HG03060 (cell line): Measurements from ENCODE around the gene DUS4L.

ENCODE experiments used
- ATAC-seq: cut with Tn5 transposase; IDR thresholded peaks from one replicate; pipeline ENCODE4 v1.9.1; 2021; ENCODE audit warnings: low read depth, moderate number of reproducible peaks; ENCODE audit not compliant: unreplicated experiment

DUS4L gene

GRCh38 chr7:107613439-107613838 is 49.7 kb downstream of the DUS4L start:
- no peak for ATAC-seq

GRCh38 chr7:107613948-107614347 is 50.2 kb downstream of the DUS4L start:
- ATAC-seq, result no peak

- ATAC-seq, result no peak
These were observed 50.7 kb downstream of the DUS4L start for GRCh38 chr7:107614425-107614824.

GRCh38 chr7:107615910-107616680 is 52.3 kb downstream of the DUS4L start:
- ATAC-seq, result no peak

GRCh38 chr7:107622429-107622828 is 58.7 kb downstream of the DUS4L start:
- ATAC-seq, result no peak

GRCh38 chr7:107622894-107623293 is 59.1 kb downstream of the DUS4L start:
- no peak for ATAC-seq

- ATAC-seq, result no peak
These were observed 63.2 kb downstream of the DUS4L start for GRCh38 chr7:107627002-107627401.
